ENCODE data around the gene DPAGT1. TPM values are rescaled to one million over a fixed set of nuclear protein-coding genes. Genes with fewer than 3 reads are reported as not detected.
A peak's percentile ranks its signal among the peaks of the same experiment; 100 is the strongest.

DPAGT1 gene
- total and polyA plus RNA-seq, 2 of the 8 experiments (the other 6 are each of a cell fraction or from before 2014, with no cell fraction given), result 59.8 to 236 TPM

DNA sequence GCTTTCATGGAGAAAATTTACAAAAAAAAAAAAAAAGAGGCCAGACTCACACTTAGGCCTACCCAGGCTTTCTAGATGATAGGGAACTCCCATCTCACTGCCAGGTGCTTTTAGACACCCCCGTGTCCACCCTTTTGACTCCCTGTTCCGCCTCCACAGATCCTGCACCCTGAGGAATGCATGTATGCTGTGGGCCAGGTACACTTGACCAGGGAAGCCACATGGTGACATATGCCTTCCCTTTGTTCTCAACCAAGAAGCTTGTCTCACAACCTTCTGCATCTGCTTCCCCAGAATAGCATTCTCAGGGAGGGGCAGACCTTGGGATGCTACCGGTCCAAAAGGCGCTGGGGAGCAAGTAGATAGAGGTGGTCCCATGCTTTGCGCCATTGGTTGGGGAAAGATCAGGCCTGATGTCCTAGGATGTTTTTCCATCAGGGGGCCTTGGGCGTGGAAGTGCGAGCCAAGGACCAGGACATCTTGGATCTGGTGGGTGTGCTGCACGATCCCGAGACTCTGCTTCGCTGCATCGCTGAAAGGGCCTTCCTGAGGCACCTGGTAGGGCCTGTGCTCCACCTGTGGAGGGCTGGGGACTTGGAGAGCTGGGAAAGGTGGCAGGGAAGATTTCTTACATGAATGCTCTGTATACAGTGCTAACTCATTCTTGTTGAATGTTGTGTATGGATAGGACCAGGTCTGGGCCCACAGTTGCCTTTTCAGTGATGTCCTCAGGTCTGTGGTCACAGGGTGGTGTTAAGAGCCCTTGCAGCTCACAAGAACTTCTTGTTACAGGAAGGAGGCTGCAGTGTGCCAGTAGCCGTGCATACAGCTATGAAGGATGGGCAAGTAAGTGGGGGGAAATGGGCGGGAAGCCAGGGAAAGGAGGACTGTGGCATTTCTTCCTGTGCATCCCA, 9.4 kb downstream of the DPAGT1 start:
- H2BK12ac ChIP-seq (ENCODE audit: low read depth, low read length), result no peak overlapping the region
- no peak overlapping the region for H2BK15ac ChIP-seq (ENCODE audit: low read length)
- H3K9ac ChIP-seq (replicated peaks in 1 of 4; ENCODE audit: extremely low read depth in 1 of 4, low read depth in 3 of 4, low read length in 3 of 4), result peak overlapping the region in 1 of 4 experiments; percentile 89; a peak in 1 of 7 replicates
- FAIRE-seq, result no peak
- no peak overlapping the region for H4K91ac ChIP-seq (replicated peaks; ENCODE audit: insufficient read length, low read length)
- DNase-seq (ENCODE audit: low read depth in 1 of 2, low spot score in 2 of 2), result no peak
- no peak overlapping the region for H3K56ac ChIP-seq (replicated peaks; ENCODE audit: insufficient read length, low read depth, low read length)
- H3K36me3 ChIP-seq (ENCODE audit: control insufficient read depth in 2 of 4, insufficient read depth in 4 of 4, low read length in 3 of 4), result peaks cover 4 to 48% (median 20%) of the 10 kb centered on the region in 4 experiments; a peak in 6 of 8 replicates
- no peak overlapping the region for H2BK5ac ChIP-seq (ENCODE audit: low read depth, low read length)
- H3K4ac ChIP-seq (replicated peaks; ENCODE audit: insufficient read length, low read depth, low read length), result peak overlapping the region; percentile 10
- H3K4me3 ChIP-seq (ENCODE audit: extremely low read depth in 1 of 4, insufficient read depth in 2 of 4, low read depth in 3 of 4, low read length in 4 of 4), result peak overlapping the region; percentile 85 to 97 (median 92); a peak in 7 of 8 replicates
- no peak overlapping the region for H2BK120ac ChIP-seq (replicated peaks; ENCODE audit: low read depth, low read length)
- H3K23ac ChIP-seq (ENCODE audit: insufficient read length), result no peak overlapping the region
- peaks cover 16% of the 10 kb centered on the region for H3K79me1 ChIP-seq (ENCODE audit: low read depth, low read length)
- peaks cover 2% of the 10 kb centered on the region; the same call in 1 of the 2 replicates for H3K23me2 ChIP-seq (ENCODE audit: low read depth, low read length)
- TF ChIP-seq POLR2A (IDR thresholded peaks at IDR 0.05; ENCODE audit: control extremely low read depth in 1 of 2, low read depth in 2 of 2, low read length in 2 of 2), result no peak; a peak in 1 of 3 replicates
- peak; percentile 49 for TF ChIP-seq POLR2AphosphoS5 (IDR thresholded peaks at IDR 0.05; ENCODE audit: low read depth, low read length)
- no peaks in the 10 kb centered on the region for H3K9me3 ChIP-seq (ENCODE audit: insufficient read depth in 2 of 2, low read depth in 1 of 2, low read length in 1 of 2)
- H2AK5ac ChIP-seq (ENCODE audit: low read depth, low read length), result no peak overlapping the region
- peaks cover 0 to 13% (median 3%) of the 10 kb centered on the region in 4 experiments; a peak in 5 of 7 replicates for H3K4me1 ChIP-seq (replicated peaks in 1 of 4; ENCODE audit: control insufficient read depth in 3 of 4, insufficient read depth in 4 of 4, low read length in 3 of 4)
- 91% methylated on average over 13 of the region's 13 CpGs; no CpG with 5 or more reads in 1 of the 2 experiments for WGBS, 2 experiments (ENCODE audit: extremely low coverage in 1 of 2, insufficient coverage in 1 of 2, insufficient read length in 1 of 2, insufficient replicate concordance in 2 of 2, low coverage in 1 of 2, low lambda C conversion rate in 2 of 2, missing lambda C conversion rate in 1 of 2)
- H3K27ac ChIP-seq (ENCODE audit: low read depth, low read length), result no peak overlapping the region
- no peaks in the 10 kb centered on the region for H3K27me3 ChIP-seq (replicated peaks in 1 of 4; ENCODE audit: control insufficient read depth in 3 of 4, extremely low read depth in 1 of 4, insufficient read depth in 3 of 4, low read length in 3 of 4)
- H4K20me1 ChIP-seq (replicated peaks in 1 of 2; ENCODE audit: control insufficient read depth in 1 of 2, insufficient read depth in 2 of 2, low read length in 2 of 2), result peaks cover 16 to 18% of the 10 kb centered on the region in 2 experiments
- H4K5ac ChIP-seq (ENCODE audit: insufficient read length, low read depth, low read length), result no peak overlapping the region
- H4K8ac ChIP-seq (ENCODE audit: extremely low read depth, insufficient read depth, low read length), result peak overlapping the region; percentile 22; the same call in 1 of the 2 replicates
- ChIA-PET CTCF (ENCODE audit: partially characterized antibody) (interaction anchor here (0.6 to 1.6 kb wide), 9 partner anchors 10 to 303 kb away, joined by 3 to 7 read pairs (median 3); partner anchors contain the start of gene CBL), POLR2A (ENCODE audit: partially characterized antibody) (interaction anchor here (0.7 to 8.6 kb wide), 17 partner anchors 7 to 225 kb away, joined by 3 to 141 read pairs (median 4); partner anchors contain the start of genes ABCG4, C2CD2L, CBL and DPAGT1)
- H2BK20ac ChIP-seq (ENCODE audit: low read length), result no peak overlapping the region
- H2AFZ ChIP-seq (ENCODE audit: low read length), result no peak overlapping the region
- no peak overlapping the region for H3K14ac ChIP-seq (ENCODE audit: insufficient read length)
- H3K4me2 ChIP-seq (ENCODE audit: insufficient read depth in 1 of 2, low read depth in 2 of 2, low read length in 2 of 2), result peak overlapping the region; percentile 95 to 96
- no peak overlapping the region for H3K18ac ChIP-seq (ENCODE audit: extremely low read depth, low read length)
- peaks cover 18 to 34% of the 10 kb centered on the region in 2 experiments for H3K79me2 ChIP-seq (ENCODE audit: control insufficient read depth in 1 of 2, insufficient read depth in 2 of 2, low read length in 2 of 2)
